HFFc6 (cell line): ENCODE data around the gene PSMB4. TPM values are rescaled to one million over a fixed set of nuclear protein-coding genes. Genes with fewer than 3 reads are reported as not detected.
"Not testable (repeated sequence)": the region's sequence is repeated elsewhere in the genome, so short reads cannot be mapped to it uniquely, and the experiment has no call there.

Source experiments
- DNase-seq: peaks from one replicate; pipeline ENCODE4 v3.0.0-alpha.2; 2018
- H3K27ac Mint-ChIP-seq: 2 replicates; pipeline ENCODE4 v1.8.0; 2020; ENCODE audit warnings: mild to moderate bottlenecking, mixed read lengths
- H3K27me3 Mint-ChIP-seq: 2 replicates; pipeline ENCODE4 v1.8.0; 2021; ENCODE audit warnings: mild to moderate bottlenecking, moderate library complexity, mixed read lengths; ENCODE audit not compliant: insufficient read depth
- H3K36me3 Mint-ChIP-seq: 2 replicates; pipeline ENCODE4 v1.8.0; 2021; ENCODE audit warnings: low read depth, mixed read lengths
- H3K4me1 Mint-ChIP-seq: 2 replicates; pipeline ENCODE4 v1.8.0; 2020; ENCODE audit warnings: low read depth, mixed read lengths
- H3K4me3 Mint-ChIP-seq: 2 replicates; pipeline ENCODE4 v1.8.0; 2020; ENCODE audit warnings: mild to moderate bottlenecking, moderate library complexity, mixed read lengths
- H3K9me3 Mint-ChIP-seq: 2 replicates; pipeline ENCODE4 v1.8.0; 2020; ENCODE audit warnings: mild to moderate bottlenecking, mixed read lengths
- CTCF ChIP-seq: fragments of 200-600 bp; sonication (generic); IDR thresholded peaks from 2 replicates; pipeline ENCODE4 v1.5.0; 2021; ENCODE audit warnings: antibody characterized with exemption, mild to moderate bottlenecking
- total RNA-seq, 6 experiments: library from RNA; stranded (reverse); fragmentation: NEBNext Ultra II Directional; extraction: Animal tissue kit (Norgen Biotek cat#: 25700); gene quantifications; 2 replicates in 1 of 6; 3 replicates in 5 of 6; pipeline ENCODE4 v1.2.3, GENCODE V29; 2021

PSMB4 gene
- total RNA-seq, 6 experiments from 2014 or later = 342 to 409 (median 371) TPM

- no peak for DNase-seq
- Mint-ChIP-seq H3K9me3 (no peaks in the 10 kb centered on the region), H3K4me3 (no peak overlapping the region), H3K27me3 (no peaks in the 10 kb centered on the region), H3K4me1 (peaks cover 23% of the 10 kb centered on the region), H3K27ac (no peak overlapping the region; the same call in 1 of the 2 replicates), H3K36me3 (peaks cover 2% of the 10 kb centered on the region)
- TF ChIP-seq CTCF = no peak
Observed at GRCh38 chr1:151435174-151435573, 35.8 kb downstream of the PSMB4 start.

- no peak for DNase-seq
- H3K27ac Mint-ChIP-seq = no peak overlapping the region
- H3K36me3 Mint-ChIP-seq = no peaks in the 10 kb centered on the region; the same call in 1 of the 2 replicates
- no peaks in the 10 kb centered on the region for H3K9me3 Mint-ChIP-seq
- TF ChIP-seq CTCF = no peak
- H3K4me1 Mint-ChIP-seq = peaks cover 24% of the 10 kb centered on the region
- no peak overlapping the region for H3K4me3 Mint-ChIP-seq
- H3K27me3 Mint-ChIP-seq = no peaks in the 10 kb centered on the region
Observed at GRCh38 chr1:151436985-151437384, 37.6 kb downstream of the PSMB4 start.

- not testable (repeated sequence) for H3K27me3 Mint-ChIP-seq, DNase-seq, H3K9me3 Mint-ChIP-seq, H3K27ac Mint-ChIP-seq, H3K36me3 Mint-ChIP-seq, H3K4me3 Mint-ChIP-seq
- peaks cover 24% of the 10 kb centered on the region for H3K4me1 Mint-ChIP-seq
Observed at GRCh38 chr1:151437396-151437795, 38.0 kb downstream of the PSMB4 start.

- no peaks in the 10 kb centered on the region for H3K9me3 Mint-ChIP-seq
- H3K27ac Mint-ChIP-seq = no peak overlapping the region
- no peaks in the 10 kb centered on the region for H3K27me3 Mint-ChIP-seq
- peaks cover 32% of the 10 kb centered on the region for H3K4me1 Mint-ChIP-seq
- no peak overlapping the region for H3K4me3 Mint-ChIP-seq
- H3K36me3 Mint-ChIP-seq = no peaks in the 10 kb centered on the region
- peak; percentile 86 for TF ChIP-seq CTCF
- DNase-seq = peak; percentile 87
Observed at GRCh38 chr1:151443846-151444782, 44.7 kb downstream of the PSMB4 start.

GRCh38 chr1:151444783-151445177, 45.4 kb downstream of the PSMB4 start:
- TF ChIP-seq CTCF = no peak
- Mint-ChIP-seq H3K4me3 (no peak overlapping the region), H3K36me3 (no peaks in the 10 kb centered on the region), H3K4me1 (peaks cover 32% of the 10 kb centered on the region), H3K9me3 (no peaks in the 10 kb centered on the region), H3K27ac (peak overlapping the region; percentile 42; the same call in 1 of the 2 replicates), H3K27me3 (no peaks in the 10 kb centered on the region)
- DNase-seq = no peak

GRCh38 chr1:151447696-151448095, 48.3 kb downstream of the PSMB4 start:
- no peak overlapping the region for H3K4me3 Mint-ChIP-seq
- H3K36me3 Mint-ChIP-seq = no peaks in the 10 kb centered on the region; the same call in 1 of the 2 replicates
- no peaks in the 10 kb centered on the region for H3K9me3 Mint-ChIP-seq
- DNase-seq = no peak
- TF ChIP-seq CTCF = no peak
- no peak overlapping the region for H3K27ac Mint-ChIP-seq
- no peaks in the 10 kb centered on the region for H3K27me3 Mint-ChIP-seq
- peaks cover 28% of the 10 kb centered on the region for H3K4me1 Mint-ChIP-seq
